GM21723 (cell line): Measurements from ENCODE around the gene CCDC158.
"Not testable (repeated sequence)": the region's sequence is repeated elsewhere in the genome, so short reads cannot be mapped to it uniquely, and the experiment has no call there.

ENCODE experiments used
- ATAC-seq: cut with Tn5 transposase; IDR thresholded peaks from one replicate; pipeline ENCODE4 v1.9.1; 2021; ENCODE audit warnings: mild to moderate bottlenecking, moderate library complexity; ENCODE audit not compliant: unreplicated experiment

The CCDC158 gene

DNA sequence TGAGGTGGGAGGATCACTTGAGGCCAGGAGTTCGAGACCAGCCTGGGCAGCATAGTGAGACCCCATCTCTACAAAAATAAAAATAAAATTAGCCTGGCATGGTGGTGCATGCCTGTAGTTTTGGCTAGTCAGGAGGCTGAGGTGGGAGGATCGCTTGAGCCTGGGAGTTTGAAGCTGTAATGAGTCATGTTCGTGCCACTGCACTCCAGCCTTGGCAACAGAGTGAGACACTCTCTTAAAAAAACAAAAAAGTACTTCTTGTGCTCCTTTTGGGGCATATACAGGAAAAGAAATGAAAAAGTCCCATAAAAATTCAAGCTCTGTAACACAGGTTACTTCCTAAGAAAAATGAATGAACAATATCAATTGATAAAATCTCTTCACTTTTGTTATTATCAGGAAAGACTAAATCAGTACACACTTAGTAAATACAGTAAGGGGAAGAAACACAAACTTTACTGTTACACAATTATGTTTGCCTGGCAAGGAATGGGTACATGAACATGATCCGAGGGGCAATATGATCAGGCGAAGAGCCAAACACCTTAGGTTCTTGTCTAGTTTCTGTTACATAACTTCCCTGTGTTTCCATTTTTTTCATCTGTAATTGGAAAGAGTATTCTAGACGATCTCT lies 46.9 kb downstream of the CCDC158 start:
- ATAC-seq, result no peak

DNA sequence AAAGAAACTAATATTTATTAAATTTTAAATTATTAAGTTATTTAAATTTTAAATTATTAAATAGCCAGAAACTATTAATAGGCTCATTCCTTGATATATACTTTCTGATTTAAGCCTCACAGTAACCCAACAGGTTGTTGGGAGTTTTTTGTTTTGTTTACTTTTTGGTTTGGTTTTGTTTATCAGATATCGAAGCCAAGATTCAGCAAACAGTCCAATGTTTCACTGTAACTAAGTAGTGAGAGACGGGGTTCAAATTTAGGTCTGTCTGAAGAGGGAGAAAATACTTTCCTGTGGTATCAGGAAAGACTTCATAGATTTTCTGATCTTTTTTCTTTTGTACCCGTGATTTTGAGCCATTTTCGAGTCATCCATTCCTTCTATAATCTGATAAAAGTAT lies 54.2 kb downstream of the CCDC158 start:
- ATAC-seq, result no peak

DNA sequence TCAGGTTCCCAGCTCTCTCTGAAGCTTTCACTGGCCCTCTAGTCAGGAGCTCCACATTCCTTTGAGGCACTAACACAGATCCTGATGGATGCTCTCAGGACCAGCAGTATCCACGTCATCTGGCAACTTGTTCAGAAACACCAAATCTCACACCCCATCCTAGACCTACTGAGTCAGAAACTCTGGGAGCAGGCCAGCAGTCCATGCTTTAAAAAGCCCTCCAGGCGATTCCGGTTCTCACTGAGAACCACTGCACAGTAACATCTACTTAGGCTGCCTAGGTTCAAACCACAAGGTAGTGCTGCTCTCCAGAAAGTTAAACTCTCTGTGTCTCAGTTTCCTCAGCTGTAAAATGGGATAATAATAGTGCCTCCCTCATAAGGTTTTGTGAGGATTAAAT lies 55.3 kb downstream of the CCDC158 start:
- ATAC-seq, result no peak

DNA sequence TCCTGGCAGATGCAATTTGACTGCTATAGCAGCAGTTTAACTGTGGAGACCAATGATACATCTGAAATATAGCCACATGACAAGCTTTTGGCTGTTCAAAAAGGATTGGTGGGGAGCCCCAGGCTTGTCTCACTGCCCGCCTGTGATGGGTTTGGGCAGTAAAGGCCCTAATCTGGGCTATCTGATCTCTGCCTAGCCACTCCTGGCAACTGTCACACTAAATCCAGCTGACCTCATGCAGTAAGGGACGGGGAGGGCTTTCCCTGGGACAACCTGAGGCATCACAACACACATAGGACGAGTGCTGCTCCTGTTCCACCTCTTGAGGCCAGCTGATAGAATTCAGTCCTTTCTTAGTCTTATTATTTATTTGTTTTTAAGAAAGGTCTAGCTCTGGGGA lies 56.2 kb downstream of the CCDC158 start:
- no peak for ATAC-seq

DNA sequence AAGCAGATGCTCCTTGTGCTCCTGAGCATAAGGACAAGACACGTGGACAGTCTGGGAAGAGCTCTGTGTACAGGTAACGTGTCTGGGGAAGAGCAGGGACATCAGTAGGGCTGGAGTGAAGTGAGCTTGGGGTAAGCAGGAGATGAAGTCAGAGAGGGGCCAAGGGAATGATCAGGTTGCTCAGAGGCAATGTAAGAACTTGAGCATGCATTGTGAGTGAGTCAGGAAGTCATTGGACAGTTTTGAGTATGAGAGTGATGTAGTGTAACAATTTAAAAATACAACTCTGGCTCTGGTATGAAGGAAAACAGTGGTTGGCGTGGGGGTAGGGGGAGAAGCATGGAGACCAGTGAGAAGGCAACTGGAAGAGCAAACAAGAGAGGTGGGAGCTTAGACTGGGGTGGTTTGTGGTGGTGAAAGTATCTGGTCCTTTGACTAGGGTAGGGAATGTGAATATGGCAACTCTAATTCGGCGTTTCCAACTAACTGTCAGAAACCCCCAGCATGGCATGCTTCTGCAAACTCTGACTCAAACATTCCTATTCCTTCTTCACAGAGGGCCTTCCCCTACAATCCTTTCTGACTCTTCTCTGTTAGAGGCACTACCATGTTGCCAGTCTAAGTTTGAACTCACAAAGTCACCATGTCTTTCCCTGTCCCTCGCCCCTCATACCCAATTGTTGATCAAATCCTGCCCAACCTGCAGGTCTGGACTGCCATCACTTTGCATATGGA lies 57.2 kb downstream of the CCDC158 start:
- no peak for ATAC-seq

DNA sequence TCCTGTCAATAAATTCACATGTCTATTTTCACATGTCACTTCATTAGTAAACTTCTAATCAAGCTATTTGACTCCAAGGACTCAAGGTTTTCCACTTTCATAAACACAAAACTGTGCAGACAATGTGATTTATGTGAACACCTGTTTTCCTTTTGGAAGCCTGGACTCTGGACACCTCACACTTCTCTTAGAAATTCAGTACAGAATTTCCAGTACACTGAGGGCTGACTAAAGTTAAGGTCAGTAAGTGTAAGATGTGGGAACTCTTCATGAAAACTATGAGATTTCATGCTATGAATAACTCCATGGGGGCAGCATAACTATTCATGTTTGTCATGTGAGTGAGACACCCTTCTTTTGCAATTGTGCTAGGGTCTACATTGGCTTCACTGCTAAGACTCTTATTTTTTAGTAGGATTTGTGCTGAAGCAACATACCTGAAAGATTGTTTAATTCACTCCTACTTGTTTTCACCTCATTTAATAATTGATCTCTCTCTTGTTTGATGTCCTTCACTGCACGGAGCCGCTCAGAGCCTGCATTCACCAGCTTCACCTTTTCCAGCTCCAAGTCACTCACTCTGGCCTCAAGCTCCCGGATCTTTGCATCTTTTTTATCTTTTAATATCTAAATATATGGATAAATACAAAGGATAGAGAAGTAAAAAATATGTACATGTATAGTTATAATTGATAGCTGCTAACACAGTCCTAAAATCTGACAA lies 59.1 kb downstream of the CCDC158 start:
- ATAC-seq, result no peak

DNA sequence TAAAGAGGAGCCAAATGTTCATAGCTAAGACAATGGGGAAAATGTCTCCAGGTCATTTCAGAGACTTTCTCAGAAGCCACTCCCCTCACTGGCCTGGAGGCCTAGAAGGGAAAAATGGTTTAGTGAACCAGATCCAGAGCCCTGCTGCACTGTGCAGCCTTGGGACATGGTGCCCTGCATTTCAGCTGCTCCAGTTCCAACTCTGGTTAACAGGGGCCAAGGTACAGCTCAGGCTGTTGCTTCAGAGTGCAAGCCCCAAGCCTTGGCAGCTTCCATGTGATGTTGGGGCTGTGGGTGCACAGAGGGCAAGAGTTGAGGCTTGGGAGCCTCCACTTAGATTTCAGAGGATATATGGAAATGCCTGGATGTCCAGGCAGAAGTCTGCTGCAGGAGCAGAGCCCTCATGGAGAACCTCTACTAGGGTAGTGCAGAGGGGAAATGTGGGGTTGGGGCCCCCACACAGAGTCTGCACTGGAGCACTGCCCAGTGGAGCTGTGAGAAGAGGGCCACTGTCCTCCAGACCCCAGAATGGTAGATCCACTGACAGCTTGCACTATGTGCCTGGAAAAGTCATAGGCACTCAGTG lies 61.0 kb downstream of the CCDC158 start:
- ATAC-seq, result not testable (repeated sequence)

DNA sequence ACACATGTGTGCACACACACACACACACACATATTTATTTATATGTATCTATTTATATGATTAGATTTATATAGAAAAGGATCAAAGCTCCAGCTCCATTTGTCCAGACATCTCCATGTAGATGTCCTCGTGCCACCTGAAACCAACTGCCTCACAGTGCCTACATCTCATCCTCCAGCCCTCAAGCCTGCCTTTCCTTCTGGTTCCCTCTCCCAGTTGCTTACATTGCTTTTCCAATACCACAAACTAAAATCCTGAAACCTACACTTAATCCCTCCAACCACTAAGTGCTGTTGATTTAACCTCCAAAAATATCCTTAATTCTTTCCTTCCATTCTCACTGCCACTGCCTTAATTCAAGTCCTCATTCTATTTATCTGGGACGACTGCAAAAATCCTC lies 63.0 kb downstream of the CCDC158 start:
- no peak for ATAC-seq

DNA sequence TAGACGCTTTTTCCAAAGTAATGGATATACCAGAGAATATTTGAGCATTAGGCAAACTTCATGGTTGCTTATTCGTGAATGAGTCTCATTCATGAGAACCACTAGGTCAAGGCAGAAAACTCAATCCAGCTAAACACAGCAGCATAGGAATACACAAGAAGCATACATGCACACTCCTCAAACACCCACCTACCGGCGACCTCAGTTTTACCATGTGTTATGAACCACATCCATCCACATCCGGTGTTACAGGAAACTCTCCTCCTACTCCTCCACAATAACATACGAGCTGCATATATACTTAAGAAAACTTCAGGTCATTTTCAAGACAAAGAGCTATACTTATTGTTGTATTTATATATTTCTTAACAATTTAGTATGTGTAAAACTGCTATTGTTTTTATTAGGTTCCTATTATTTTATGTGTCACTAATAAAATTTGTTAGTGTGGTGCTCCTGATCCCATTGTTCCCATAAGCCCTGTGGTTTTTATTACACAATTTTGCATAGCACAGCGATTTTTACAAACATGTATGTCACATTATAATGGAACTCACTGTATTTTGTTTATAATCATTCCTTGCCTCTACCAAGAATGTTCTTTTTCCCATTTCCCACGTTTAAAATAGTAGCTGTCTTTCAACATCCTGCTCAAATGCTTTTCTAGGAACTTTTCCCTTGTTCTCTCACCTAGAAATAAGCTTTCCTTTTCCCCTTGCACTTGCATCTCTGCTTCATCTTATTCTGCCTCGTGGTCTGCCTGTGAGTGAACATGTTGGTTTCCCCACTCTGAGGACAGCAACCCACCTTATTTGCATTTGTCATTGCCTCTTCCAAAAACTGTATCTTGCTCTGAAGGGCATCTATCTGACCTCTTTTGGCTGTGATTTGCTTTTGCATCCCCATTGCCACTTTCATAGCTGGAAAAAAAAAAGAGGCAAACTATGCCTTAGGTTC lies 66.1 kb downstream of the CCDC158 start:
- no peak for ATAC-seq

DNA sequence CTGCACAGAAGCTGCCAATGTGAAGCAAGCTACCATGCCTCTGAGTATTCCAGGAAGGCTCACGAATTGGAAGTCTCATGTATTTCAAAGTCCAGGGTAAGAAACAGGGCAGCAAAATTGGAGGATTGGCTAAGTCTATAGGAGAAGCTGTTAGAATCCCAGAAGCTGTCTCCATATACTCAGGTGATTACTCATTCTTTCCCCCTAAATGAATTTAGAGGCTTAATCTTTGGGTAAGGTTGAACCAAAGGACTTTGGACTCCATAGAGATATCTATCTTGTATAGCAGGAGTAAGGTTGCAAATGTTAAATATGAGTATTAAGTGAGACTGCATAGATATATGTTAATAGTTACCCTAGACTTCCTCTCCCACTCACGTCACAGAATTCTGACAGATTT lies 78.1 kb downstream of the CCDC158 start:
- ATAC-seq, result no peak

DNA sequence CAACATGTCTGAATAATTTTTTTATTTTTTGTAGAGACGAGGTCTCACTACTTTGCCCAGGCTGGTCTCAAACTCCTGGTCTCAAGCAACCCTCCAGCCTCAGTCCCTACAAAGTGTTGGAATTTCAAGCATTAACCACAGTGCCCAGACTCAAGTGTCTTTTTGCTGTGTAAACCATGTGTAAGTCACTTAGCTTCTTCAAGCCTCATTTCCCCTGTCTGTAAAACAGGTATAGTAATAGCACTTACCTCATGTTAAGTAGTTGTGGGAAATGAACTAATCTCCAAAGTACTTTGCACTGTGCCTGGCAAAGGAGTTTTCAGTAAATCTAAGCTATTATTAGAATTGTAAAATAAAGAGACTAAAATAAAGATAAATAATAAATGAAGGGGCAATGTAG lies 78.8 kb downstream of the CCDC158 start:
- no peak for ATAC-seq

DNA sequence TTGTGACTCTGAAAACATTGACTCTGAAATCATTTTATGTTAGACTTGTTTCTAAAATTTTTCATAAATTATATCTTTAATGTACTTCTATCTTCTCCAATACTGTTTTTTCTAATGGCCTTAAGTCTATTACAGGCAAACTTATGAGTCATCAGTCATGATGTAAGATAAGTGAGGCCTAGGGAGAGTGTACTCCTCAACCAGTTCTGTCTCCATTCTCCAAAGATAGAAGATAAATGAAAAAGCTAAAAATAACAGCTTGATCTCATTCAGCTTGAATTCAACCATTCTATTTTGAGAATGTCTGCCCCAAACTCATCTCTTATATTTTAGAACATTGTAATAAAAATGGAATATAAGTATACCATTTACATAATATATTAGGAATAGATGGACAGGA lies 79.9 kb downstream of the CCDC158 start:
- no peak for ATAC-seq

DNA sequence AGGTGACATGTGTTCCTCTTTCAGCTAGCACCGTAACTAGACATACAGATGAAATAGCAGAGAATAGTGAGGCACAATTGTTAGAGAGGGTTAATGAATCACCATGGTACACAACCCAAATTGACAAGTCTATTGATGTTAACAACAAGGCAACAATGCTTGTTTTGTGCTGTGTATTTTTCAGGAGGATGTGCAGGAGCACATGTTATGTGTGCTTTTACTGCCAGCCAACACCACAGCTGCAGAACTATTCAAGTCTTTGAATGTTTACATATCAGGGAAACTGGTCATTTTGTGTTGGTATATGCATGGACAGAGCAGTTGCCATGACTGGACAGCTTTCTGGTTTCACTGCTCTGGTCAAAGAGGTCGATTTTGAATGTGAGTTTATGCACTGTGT lies 81.6 kb downstream of the CCDC158 start:
- ATAC-seq, result no peak

DNA sequence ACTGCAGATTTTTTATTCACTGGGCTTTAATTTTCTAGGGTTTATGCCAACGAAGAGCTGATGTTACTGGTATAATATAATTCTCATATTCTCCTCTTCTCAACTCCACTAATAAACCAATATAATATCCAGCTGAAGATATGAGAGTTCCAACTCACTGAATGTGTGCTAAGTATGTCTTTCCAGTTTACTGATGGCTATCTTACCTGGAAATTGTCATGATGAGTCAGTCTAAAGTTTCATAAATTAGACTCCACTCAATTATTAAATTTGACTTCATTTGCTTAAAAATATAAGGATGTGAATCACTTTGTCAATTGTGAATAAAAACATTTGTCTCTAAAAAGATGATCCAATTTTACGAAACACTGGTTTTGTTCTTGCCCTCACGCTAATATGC lies 86.1 kb downstream of the CCDC158 start:
- no peak for ATAC-seq

DNA sequence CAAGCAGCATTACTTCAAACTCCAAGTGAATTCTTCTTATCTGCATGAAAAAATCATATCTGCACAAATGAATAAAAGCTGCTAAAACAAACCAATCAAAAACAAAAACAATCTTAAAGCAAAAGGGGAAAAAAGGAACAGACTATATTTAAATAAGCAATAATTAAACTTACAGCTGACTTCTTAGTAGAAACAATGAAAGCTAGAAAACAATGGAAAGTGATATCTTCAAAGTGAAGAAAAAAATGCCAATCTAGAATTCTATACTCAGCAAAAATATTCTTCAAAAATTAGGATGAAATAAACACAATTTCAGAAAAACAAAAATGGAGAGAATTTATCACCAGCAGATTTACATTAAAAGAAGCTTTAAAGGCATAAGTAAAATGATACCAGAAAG lies 94.4 kb downstream of the CCDC158 start:
- ATAC-seq, result no peak

DNA sequence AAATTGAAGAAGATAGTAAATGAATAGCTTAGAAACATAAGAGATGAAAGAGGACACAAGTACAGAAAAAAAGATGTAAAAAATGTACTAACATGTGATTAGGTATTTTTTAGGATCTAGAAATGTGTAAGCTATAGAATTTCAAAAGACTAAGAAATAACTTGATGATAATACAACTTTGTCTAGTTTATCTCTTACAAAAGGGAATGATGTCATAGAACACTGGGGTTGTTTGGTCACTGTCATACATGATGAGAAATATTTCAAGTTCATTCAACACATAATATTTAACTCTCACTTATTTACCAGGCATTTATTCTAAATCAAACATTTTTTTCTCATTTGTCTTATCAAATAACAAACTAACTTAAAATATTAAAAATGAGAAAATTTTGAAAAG lies 95.9 kb downstream of the CCDC158 start:
- no peak for ATAC-seq

DNA sequence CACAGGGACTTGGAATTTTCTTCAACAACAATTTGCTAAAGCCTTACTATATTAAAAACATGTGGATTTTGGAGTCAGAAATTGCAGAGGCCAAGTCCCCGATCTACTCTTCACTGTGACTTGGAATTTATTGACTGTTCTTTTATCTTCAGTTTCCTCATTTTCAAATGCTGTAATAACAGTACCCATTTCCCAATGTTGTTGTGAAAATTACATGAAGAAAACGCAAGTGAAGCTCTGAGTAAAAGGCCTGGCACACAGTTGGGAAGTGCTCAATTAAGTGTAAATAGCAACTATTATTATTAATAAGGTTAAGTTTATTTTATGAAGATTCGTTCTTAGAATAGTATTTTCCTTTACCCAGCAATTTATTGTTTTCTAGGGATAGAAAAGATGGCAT lies 98.7 kb downstream of the CCDC158 start:
- ATAC-seq, result no peak

DNA sequence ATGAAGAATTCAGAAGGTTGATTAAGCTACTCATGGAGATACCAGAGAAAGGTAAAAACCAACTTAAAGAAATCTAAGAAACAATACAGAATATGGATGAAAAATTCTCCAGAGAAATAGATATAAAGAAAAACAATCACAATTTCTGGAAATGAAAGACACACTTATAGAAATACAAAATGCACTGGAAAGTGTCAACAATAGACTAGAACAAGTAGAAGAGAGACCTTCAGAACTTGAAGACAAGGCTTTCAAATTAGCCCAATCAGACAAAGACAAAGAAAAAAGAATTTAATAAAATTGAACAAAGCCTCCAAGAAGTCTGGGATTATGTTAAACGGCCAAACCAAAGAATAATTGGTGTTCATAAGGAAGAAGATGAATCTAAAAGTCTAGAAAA lies 104.8 kb downstream of the CCDC158 start:
- no peak for ATAC-seq

DNA sequence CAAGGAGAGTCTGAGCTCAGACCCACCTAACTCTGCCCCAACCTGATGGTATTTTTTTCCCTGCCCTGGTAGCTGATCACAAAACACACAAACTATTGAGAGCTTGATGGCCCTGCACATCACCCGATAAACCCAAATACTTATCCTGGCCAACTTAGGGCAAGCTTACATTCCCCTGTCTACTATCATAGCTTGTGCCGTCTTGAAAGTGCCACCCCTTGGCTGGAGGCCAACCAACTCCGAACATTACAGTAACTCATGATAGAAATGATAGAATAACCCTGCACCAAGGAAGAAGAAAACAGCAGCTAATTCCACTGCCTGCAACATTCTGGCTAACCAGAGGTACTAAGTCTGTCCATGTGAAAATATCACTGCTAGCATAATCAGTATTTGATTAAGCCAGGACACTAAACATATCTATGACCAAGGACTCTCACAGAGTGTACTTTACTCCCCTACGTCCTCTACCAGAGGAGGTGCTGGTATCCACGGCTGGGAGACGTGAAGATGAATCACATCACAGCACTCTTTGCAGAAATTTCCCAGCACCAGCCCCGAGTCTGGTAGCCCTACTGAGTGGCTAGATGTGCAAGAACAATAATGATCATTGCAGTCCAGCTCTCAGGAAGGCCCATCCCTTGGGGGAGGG lies 105.5 kb downstream of the CCDC158 start:
- ATAC-seq, result no peak

DNA sequence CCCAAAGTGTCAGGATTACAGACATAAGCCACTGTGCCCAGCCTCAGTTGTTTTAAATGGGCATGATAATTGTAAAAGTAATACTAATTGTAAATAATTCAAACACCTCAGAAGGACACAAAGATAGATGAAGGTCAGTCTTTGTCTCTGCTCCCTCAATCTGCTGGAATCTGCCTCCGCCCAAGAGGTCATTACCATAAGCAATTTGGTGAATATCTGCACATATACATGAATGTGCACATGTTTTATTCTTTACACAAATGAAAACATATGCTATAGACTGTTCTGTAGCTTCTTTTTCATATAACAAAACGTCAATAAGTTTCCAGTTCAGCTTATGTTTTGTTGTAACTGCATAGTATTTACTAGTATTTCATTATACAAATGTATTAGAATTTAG lies 107.4 kb downstream of the CCDC158 start:
- no peak for ATAC-seq
